ENCODE measurements around the gene TRERF1. TPM values are rescaled to one million over a fixed set of nuclear protein-coding genes. Genes with fewer than 3 reads are reported as not detected.
A peak's percentile ranks its signal among the peaks of the same experiment; 100 is the strongest.
"Not testable (repeated sequence)": the region's sequence is repeated elsewhere in the genome, so short reads cannot be mapped to it uniquely, and the experiment has no call there.

The TRERF1 gene
- polyA plus RNA-seq, 3 donors = 12.7 to 14.0 (median 13.7) TPM

- peak in 2 of 3 donors; percentile 75 to 82 for DNase-seq (ENCODE audit: low read depth in 3 of 3, low spot score in 2 of 3)
Measured at GRCh38 chr6:42452171-42453030, 675 bp upstream of the TRERF1 start.

DNA sequence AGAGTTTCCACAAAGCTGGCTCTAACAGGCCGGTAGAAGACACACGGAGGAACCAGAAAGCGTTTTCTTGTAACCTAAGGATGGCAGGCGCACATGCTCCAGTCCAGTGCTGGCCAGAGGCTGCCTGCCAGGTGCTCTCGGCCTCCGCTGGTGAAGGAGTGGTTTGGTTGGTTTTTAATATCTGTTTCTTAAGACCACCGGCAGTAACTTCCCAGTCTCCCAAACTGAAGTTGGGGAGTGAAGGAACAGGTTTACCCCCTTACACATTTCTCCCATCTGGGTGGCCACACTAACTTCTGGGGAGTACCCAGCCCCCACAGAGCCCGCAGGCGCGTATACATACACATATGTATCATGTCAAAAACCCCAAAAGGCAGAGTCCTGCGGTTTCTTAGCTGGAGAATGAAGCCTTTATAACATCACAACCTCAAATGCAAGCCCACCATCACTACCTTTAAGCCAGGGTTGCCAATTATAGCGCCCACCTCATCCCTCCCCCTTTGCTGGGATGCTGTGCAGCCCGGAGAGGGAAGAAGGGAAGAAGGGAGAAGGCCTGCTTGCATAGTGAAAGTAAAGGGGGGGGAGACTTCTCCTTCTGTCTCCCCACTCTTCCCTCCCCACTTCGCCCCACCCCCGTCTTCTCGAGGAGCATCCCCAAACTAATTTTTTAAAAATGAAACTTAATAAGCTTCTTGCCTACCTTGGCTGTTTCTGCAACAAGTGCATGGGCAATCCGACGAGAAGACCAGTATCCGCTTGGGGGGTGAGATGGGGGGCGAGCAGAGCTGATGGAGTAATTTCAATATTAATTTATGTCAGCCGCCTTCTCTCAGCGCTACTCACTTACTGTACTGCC, 1.0 kb downstream of the TRERF1 start:
- no peak for DNase-seq (ENCODE audit: low read depth in 3 of 3, low spot score in 2 of 3)

GRCh38 chr6:42449917-42450476, 1.7 kb downstream of the TRERF1 start:
- DNase-seq (ENCODE audit: low read depth in 3 of 3, low spot score in 2 of 3) = no peak

- DNase-seq (ENCODE audit: low read depth in 3 of 3, low spot score in 2 of 3) = no peak
Measured at GRCh38 chr6:42448927-42449659, 2.6 kb downstream of the TRERF1 start.

DNA sequence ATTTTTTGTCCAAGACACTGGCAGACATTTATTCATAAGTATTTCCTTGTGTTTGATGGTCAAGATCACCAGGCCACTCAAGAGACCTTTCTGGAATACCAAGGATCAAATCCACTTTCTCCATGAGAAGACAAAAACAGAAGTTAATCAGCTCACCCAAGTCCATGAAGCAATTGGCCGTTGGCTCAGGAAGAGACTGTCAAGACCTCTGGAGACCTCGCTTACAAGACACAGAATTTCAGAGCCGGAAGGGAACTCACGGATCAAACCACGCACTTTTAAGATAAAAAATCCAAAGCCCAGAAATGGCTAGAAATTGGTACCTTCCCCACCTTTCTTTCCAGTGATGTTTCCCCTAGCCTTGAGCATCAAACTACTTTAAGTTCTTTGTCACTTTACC, 3.3 kb downstream of the TRERF1 start:
- no peak for DNase-seq (ENCODE audit: low read depth in 3 of 3, low spot score in 2 of 3)

- DNase-seq (ENCODE audit: low read depth in 3 of 3, low spot score in 2 of 3) = no peak
Measured at GRCh38 chr6:42446996-42447395, 4.7 kb downstream of the TRERF1 start.

GRCh38 chr6:42446370-42446769, 5.4 kb downstream of the TRERF1 start:
- DNase-seq (ENCODE audit: low read depth in 3 of 3, low spot score in 2 of 3) = no peak

DNA sequence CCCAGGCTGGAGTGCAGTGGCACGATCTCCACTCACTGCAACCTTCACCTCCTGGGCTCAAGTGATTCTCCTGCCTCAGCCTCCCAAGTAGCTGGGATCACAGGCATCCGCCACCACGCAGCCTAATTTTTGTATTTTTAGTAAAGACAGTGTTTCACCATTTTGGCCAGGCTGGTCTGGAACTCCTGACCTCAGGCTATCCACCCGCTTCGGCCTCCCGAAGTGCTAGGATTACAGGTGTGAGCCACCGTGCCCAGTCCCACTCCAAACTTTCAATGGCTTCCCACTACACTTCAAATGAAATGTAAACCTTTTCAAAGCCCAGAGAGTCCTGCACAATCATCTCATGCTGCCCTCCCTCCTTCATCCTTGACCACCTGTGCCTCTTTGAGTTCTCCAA, 5.8 kb downstream of the TRERF1 start:
- DNase-seq (ENCODE audit: low read depth in 3 of 3, low spot score in 2 of 3) = not testable (repeated sequence)

DNA sequence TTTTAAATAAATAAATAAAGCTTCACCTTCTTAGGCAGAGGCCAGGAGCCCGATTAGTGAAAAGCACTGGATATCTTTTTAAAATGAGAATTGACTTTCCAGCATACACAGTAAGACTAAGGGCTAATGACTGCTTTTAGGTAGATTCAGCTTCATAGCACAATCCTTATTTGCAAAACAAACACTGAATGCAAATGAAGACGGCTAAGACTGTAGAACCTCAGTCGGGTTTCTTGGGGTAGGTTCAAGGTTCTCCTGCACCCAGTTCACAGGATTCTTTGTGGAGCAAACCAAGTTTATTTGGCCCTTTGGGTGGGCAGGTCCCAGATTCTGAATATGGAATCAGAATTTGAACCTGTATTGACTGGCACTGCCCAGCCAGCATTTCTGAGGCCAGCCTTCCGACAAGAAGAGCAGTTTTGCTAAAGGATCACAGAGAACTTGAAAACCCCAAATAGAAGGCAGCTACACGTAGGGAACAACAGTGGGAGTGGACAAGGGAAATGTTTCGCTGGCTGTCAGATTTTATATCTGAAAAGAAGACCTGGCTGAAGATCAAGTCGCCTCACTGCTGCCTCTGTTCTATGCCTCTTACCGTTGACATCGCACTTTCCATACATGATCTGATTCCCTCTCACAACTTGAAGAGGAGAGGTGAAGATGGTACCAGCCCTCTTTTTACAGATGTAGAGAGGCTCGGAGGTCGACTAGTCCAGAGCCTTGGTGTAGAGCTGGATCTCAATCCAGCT, 8.2 kb downstream of the TRERF1 start:
- no peak for DNase-seq (ENCODE audit: low read depth in 3 of 3, low spot score in 2 of 3)

- DNase-seq (ENCODE audit: low read depth in 3 of 3, low spot score in 2 of 3) = no peak
Measured at GRCh38 chr6:42441697-42442081, 10.0 kb downstream of the TRERF1 start.

DNA sequence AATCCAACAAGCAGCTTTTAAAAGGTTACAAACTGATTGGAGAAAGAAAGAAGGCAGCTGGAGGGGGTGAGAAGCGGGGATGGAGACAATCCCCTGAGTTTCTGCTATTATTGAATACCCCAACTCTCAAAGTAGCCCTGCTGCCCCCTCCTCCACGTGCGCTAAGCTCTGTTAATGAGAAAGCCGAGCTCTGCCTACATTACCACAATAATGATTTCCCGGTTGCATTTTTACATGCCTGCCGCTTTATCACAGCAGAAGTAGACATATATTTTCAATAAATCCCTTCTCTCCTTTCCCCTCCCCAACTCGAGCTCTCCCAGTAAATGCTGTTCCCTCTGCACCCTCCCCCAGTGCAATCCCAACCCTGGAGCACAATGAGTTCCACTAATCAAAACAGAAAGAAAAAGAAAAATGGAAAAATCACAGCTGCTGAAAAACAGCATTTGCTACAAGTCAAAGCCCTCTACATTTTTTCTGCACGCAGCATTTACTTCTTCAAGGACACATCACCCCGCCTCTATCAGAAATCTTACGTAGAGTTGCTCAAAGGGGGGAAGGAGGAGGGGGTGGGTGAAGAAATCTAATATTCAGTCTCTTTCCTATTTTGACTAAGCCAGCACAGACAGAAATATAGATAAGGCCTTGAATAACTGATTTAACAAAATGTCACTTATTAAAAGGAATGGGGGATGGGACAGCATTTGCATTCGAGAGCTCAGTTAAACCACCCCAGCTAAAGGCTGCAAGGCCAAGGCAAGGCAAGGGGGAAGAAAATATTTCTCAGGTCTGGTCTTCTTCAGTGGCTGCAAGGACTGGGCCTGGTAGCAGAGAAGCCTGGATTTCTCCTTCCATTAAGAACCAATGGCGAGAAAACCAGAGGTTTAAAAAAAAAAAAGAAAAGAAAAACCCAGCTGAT, 10.7 kb downstream of the TRERF1 start:
- peak; percentile 53 to 69 (median 64) for DNase-seq (ENCODE audit: low read depth in 3 of 3, low spot score in 2 of 3)

DNA sequence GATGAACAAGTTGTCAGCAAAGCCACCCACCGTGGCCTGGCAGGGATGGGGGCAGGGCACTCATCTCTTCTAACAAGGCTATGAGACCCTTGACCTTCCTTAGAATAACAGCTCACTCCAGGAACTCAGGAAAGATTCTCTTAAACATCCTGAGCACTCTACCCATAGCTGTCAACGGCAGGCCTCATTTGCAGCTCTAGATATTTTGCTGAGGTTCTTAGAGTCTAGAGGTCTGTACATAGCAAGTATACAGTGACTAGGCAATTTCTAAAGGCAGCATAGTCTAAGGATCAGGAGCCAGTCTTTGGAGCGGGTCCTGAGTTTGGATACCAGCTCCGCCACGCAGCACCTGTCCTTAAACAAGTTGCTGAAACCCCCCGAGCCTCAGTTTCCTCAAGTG, 11.7 kb downstream of the TRERF1 start:
- DNase-seq (ENCODE audit: low read depth in 3 of 3, low spot score in 2 of 3) = no peak

DNA sequence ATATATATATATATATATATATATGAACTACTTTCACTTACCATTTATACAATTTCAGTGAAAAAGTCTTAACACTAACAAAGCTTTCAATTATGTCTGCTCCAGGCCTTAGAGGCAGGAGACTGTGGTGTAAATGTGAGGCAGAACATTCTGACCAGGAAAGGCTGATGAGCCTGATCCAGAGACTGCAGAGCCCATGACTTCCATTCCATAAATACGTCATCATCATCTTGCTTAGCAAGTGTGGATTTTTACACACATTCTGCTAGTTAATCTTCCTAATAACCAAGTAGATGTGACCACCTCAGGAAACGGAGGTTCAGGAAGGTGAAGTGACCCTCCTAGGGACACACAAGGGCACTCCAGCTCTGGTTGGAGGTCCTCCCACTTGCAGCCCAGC, 14.9 kb downstream of the TRERF1 start:
- no peak for DNase-seq (ENCODE audit: low read depth in 3 of 3, low spot score in 2 of 3)

- no peak for DNase-seq (ENCODE audit: low read depth in 3 of 3, low spot score in 2 of 3)
Measured at GRCh38 chr6:42434237-42434636, 17.5 kb downstream of the TRERF1 start.

GRCh38 chr6:42433409-42433808, 18.3 kb downstream of the TRERF1 start:
- no peak for DNase-seq (ENCODE audit: low read depth in 3 of 3, low spot score in 2 of 3)

DNA sequence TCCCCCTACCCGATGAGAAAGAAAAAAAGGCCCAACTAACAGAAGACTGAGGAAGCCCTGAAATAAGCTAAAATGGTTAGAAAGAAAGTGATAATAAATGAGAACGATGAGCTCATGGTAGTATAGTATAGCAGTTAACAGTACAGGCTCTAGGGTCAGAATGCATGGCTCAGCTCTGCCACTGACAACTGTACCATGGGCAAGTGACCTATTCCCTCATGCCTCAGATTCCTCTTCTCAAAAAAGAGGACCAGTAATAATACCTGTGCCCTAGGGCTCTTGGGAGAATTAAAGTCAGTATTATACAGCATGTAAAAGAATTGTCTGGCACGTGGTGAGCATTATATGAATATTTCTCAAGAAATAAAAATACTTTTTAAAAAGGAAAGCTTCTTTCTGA, 19.8 kb downstream of the TRERF1 start:
- no peak for DNase-seq (ENCODE audit: low read depth in 3 of 3, low spot score in 2 of 3)

- DNase-seq (ENCODE audit: low read depth in 3 of 3, low spot score in 2 of 3) = no peak
Measured at GRCh38 chr6:42431356-42431755, 20.4 kb downstream of the TRERF1 start.

GRCh38 chr6:42429836-42430235, 21.9 kb downstream of the TRERF1 start:
- DNase-seq (ENCODE audit: low read depth in 3 of 3, low spot score in 2 of 3) = no peak

GRCh38 chr6:42429042-42429585, 22.6 kb downstream of the TRERF1 start:
- no peak for DNase-seq (ENCODE audit: low read depth in 3 of 3, low spot score in 2 of 3)
